ENCODE data around the gene TNFRSF14. TPM values are rescaled to one million over a fixed set of nuclear protein-coding genes. Genes with fewer than 3 reads are reported as not detected.

Gene TNFRSF14
- total RNA-seq, 1 experiment from 2014 or later = 0.57 TPM

DNA sequence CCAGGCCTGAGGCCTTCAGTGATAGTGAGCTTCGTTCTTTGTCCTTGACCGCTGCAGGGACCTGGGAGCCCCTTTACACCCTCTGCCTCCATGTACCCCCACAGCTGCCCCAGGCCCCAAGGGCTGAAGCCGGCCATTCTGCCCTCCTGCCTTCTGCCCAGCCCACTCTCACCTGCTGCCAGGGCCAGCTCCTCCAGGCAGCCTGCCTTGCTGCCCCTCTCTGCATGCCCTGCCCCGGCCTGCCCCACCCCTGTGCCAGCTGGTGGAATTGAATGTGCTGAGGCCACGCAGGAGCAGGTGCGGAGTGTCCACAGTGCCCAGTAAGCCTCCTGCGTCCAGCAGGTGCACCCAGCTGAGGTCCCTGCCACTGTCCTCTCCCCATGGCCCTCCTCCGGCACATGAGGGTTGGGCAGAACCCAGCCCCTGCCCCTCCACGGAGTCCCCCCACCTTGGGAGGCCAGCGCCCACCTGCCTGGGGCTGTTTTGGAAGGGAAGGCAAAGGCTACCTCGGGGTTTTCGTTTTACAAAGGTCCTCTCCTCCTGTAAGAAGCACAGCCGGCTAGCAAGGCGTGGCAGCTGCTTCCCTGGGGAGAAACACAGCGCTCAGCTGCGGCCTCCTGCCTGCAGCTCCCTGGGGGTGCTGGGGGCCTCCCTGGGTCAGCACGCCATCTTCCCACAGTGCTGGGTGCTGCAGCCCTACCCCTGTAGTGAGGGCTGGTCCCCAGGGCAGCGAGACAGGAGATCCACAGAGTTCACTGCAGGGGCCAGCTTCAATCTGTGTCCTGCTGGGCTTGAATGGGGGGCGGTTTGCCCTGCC, 55.7 kb downstream of the TNFRSF14 start:
- Histone ChIP-seq H2BK120ac (ENCODE audit: low read depth, low read length, poor library complexity, severe bottlenecking) (no peak overlapping the region), H3K56ac (ENCODE audit: insufficient read length, low read depth, low read length) (no peak overlapping the region), H2BK12ac (ENCODE audit: insufficient read length, low read depth, low read length) (no peak overlapping the region), H3K4ac (ENCODE audit: low read depth, low read length) (no peak overlapping the region), H4K8ac (replicated peaks; ENCODE audit: insufficient read length, low read depth, low read length) (no peak overlapping the region), H3K27me3 (ENCODE audit: insufficient read depth, low read length) (no peaks in the 10 kb centered on the region), H3K27ac (ENCODE audit: insufficient read length, low read depth, low read length) (no peak overlapping the region), H4K5ac (ENCODE audit: insufficient read length, low read depth, low read length) (no peak overlapping the region), H4K20me1 (ENCODE audit: control insufficient read depth, insufficient read depth, insufficient read length) (no peaks in the 10 kb centered on the region), H3K18ac (ENCODE audit: insufficient read length, low read depth, low read length) (no peak overlapping the region), H2AFZ (ENCODE audit: low read length) (no peak overlapping the region), H3K4me1 (ENCODE audit: insufficient read depth, low read length) (no peaks in the 10 kb centered on the region), H3K9ac (ENCODE audit: extremely low read depth, insufficient read length, low read length) (no peak overlapping the region), H2BK20ac (ENCODE audit: low read depth, low read length, poor library complexity, severe bottlenecking) (no peak overlapping the region), H3K23ac (ENCODE audit: insufficient read length, low read depth, low read length) (no peak overlapping the region), H3K14ac (ENCODE audit: insufficient read depth, low read length) (no peak overlapping the region; the same call in 1 of the 2 replicates), H3K79me2 (ENCODE audit: insufficient read depth, low read length) (0 out of 2 replicates have a peak, but pooled peaks cover 1% of the 10 kb centered on the region), H3K79me1 (ENCODE audit: insufficient read depth, low read depth, low read length, poor library complexity, severe bottlenecking) (no peaks in the 10 kb centered on the region), H2AK5ac (ENCODE audit: insufficient read length, low read length) (no peak overlapping the region), H4K91ac (ENCODE audit: insufficient read length, low read depth, low read length) (no peak overlapping the region), H2BK15ac (ENCODE audit: low read depth, low read length) (no peak overlapping the region), H3K9me3 (ENCODE audit: control insufficient read depth, low read depth, low read length) (peaks cover 5% of the 10 kb centered on the region), H3K23me2 (ENCODE audit: insufficient read length, low read depth, low read length, poor library complexity, severe bottlenecking) (no peaks in the 10 kb centered on the region), H3K4me2 (ENCODE audit: insufficient read depth, insufficient read length, low read length) (peak overlapping the region; percentile 32), H2BK5ac (ENCODE audit: insufficient read length, low read length) (no peak overlapping the region), H3T11ph (ENCODE audit: low read length) (no peak overlapping the region)
- Mint-ChIP-seq H3K4me1 (no peaks in the 10 kb centered on the region), H3K4me3 (no peak overlapping the region), H3K9me3 (peaks cover 8 to 29% of the 10 kb centered on the region in 2 experiments), H3K27ac (no peak overlapping the region), H3K27me3 (ENCODE audit: low read depth) (peaks cover 36% of the 10 kb centered on the region), H3K36me3 (ENCODE audit: insufficient read depth in 1 of 3, low read depth in 3 of 3) (no peaks in the 10 kb centered on the region)
- TF ChIP-seq, protein P1, sequence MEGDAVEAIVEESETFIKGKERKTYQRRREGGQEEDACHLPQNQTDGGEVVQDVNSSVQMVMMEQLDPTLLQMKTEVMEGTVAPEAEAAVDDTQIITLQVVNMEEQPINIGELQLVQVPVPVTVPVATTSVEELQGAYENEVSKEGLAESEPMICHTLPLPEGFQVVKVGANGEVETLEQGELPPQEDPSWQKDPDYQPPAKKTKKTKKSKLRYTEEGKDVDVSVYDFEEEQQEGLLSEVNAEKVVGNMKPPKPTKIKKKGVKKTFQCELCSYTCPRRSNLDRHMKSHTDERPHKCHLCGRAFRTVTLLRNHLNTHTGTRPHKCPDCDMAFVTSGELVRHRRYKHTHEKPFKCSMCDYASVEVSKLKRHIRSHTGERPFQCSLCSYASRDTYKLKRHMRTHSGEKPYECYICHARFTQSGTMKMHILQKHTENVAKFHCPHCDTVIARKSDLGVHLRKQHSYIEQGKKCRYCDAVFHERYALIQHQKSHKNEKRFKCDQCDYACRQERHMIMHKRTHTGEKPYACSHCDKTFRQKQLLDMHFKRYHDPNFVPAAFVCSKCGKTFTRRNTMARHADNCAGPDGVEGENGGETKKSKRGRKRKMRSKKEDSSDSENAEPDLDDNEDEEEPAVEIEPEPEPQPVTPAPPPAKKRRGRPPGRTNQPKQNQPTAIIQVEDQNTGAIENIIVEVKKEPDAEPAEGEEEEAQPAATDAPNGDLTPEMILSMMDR (conservative IDR thresholded peaks at IDR 0.05) = no peak
- DNase-seq = no peak
- no CpG with 5 or more reads among the region's 19 CpGs for WGBS (ENCODE audit: extremely low coverage, insufficient read length, low lambda C conversion rate)
